GM23338 (cell line): ENCODE results near the gene NWD2. TPM values are rescaled to one million over a fixed set of nuclear protein-coding genes. Genes with fewer than 3 reads are reported as not detected.

Experiments
- ATAC-seq: fragments of 200-7000 bp; cut with Tn5 transposase; 3 replicates; pipeline ENCODE4 v1.9.1; 2020
- DNase-seq: peaks from one replicate; pipeline ENCODE4 v3.0.0-alpha.2; 2015; ENCODE audit warnings: low spot score
- H2AFZ ChIP-seq: fragments of 200-600 bp; sonication (generic); 2 replicates; pipeline ENCODE4 v1.8.0; 2016; ENCODE audit warnings: antibody characterized with exemption, mild to moderate bottlenecking, moderate library complexity
- H3F3A ChIP-seq: fragments of 200-600 bp; sonication (generic); replicated peaks from 2 replicates; pipeline ENCODE4 v1.8.0; 2017; ENCODE audit warnings: antibody characterized with exemption, mixed run types, low read depth
- H3K27ac ChIP-seq: fragments of 200-600 bp; sonication (generic); 2 replicates; pipeline ENCODE4 v1.6.1; 2016; ENCODE audit warnings: low read depth
- H3K27me3 ChIP-seq: fragments of 200-600 bp; sonication (generic); 2 replicates; pipeline ENCODE4 v1.8.0; 2016; ENCODE audit warnings: mild to moderate bottlenecking, mixed run types, moderate library complexity; ENCODE audit not compliant: insufficient read depth
- H3K36me3 ChIP-seq: fragments of 200-600 bp; sonication (generic); 2 replicates; pipeline ENCODE4 v1.8.0; 2016; ENCODE audit warnings: mild to moderate bottlenecking; ENCODE audit not compliant: insufficient read depth
- H3K4me1 ChIP-seq: fragments of 200-600 bp; sonication (generic); 2 replicates; pipeline ENCODE4 v1.8.0; 2016; ENCODE audit warnings: mild to moderate bottlenecking, moderate library complexity; ENCODE audit not compliant: insufficient read depth
- H3K4me2 ChIP-seq: fragments of 200-600 bp; sonication (generic); 2 replicates; pipeline ENCODE4 v1.7.1; 2017; ENCODE audit warnings: mixed run types
- H3K4me3 ChIP-seq: fragments of 200-600 bp; sonication (generic); 2 replicates; pipeline ENCODE4 v1.6.1; 2016; ENCODE audit warnings: mixed run types
- H3K79me2 ChIP-seq: fragments of 200-600 bp; sonication (generic); replicated peaks from 2 replicates; pipeline ENCODE4 v1.8.0; 2017; ENCODE audit warnings: mild to moderate bottlenecking; ENCODE audit not compliant: insufficient read depth
- H3K9me2 ChIP-seq: fragments of 200-600 bp; sonication (generic); 2 replicates; pipeline ENCODE4 v1.8.0; 2017; ENCODE audit not compliant: insufficient read depth
- H4K20me1 ChIP-seq: fragments of 200-600 bp; sonication (generic); replicated peaks from 2 replicates; pipeline ENCODE4 v1.8.0; 2017; ENCODE audit warnings: mild to moderate bottlenecking; ENCODE audit not compliant: insufficient read depth
- H3K27ac Mint-ChIP-seq: 2 replicates; pipeline ENCODE4 v1.8.0; 2020; ENCODE audit warnings: inconsistent platforms, mild to moderate bottlenecking, moderate library complexity, mixed read lengths
- H3K27me3 Mint-ChIP-seq: 3 replicates; pipeline ENCODE4 v1.8.0; 2022; ENCODE audit warnings: low read depth, mild to moderate bottlenecking, moderate library complexity, mixed read lengths, inconsistent platforms; ENCODE audit not compliant: insufficient read depth, poor library complexity
- H3K36me3 Mint-ChIP-seq: 3 replicates; pipeline ENCODE4 v1.8.0; 2021; ENCODE audit warnings: low read depth, mild to moderate bottlenecking, inconsistent platforms, moderate library complexity, mixed read lengths
- H3K4me1 Mint-ChIP-seq: 3 replicates; pipeline ENCODE4 v1.8.0; 2020; ENCODE audit warnings: mild to moderate bottlenecking, inconsistent platforms, mixed read lengths
- H3K4me3 Mint-ChIP-seq: 3 replicates; pipeline ENCODE4 v1.8.0; 2021; ENCODE audit warnings: moderate library complexity, mild to moderate bottlenecking, inconsistent platforms, mixed read lengths
- H3K9me3 Mint-ChIP-seq: 3 replicates; pipeline ENCODE4 v1.8.0; 2020; ENCODE audit warnings: moderate library complexity, mild to moderate bottlenecking, inconsistent platforms, mixed read lengths
- EZH2 ChIP-seq: fragments of 200-600 bp; sonication (generic); IDR thresholded peaks from one replicate; pipeline ENCODE4 v1.8.0; 2017; ENCODE audit warnings: antibody characterized with exemption, mild to moderate bottlenecking, low read depth; ENCODE audit not compliant: unreplicated experiment
- EZH2phosphoT487 ChIP-seq: fragments of 200-600 bp; sonication (generic); IDR thresholded peaks from one replicate; pipeline ENCODE4 v1.8.1; 2018; ENCODE audit warnings: antibody characterized with exemption; ENCODE audit not compliant: unreplicated experiment
- JUNB ChIP-seq: IDR thresholded peaks from one replicate; pipeline ENCODE4 v1.6.1; 2016; ENCODE audit warnings: antibody characterized with exemption; ENCODE audit not compliant: unreplicated experiment
- NANOG ChIP-seq: IDR thresholded peaks from 2 replicates; pipeline ENCODE4 v1.6.1; 2016; ENCODE audit warnings: antibody characterized with exemption, borderline replicate concordance
- POLR2AphosphoS5 ChIP-seq: IDR thresholded peaks from 2 replicates; pipeline ENCODE4 v1.6.1; 2016; ENCODE audit warnings: antibody characterized with exemption, low read depth
- REST ChIP-seq: IDR thresholded peaks from one replicate; pipeline ENCODE4 v1.6.1; 2018; ENCODE audit warnings: antibody characterized with exemption; ENCODE audit not compliant: unreplicated experiment
- STAT1 ChIP-seq: IDR thresholded peaks from one replicate; pipeline ENCODE4 v1.6.1; 2016; ENCODE audit warnings: antibody characterized with exemption; ENCODE audit not compliant: unreplicated experiment
- ZNF114 ChIP-seq: fragments of 250-450 bp; sonication (Bioruptor Pico); IDR thresholded peaks from 2 replicates; pipeline ENCODE4 v1.5.0; 2020; ENCODE audit warnings: mild to moderate bottlenecking, moderate library complexity
- ZNF331 ChIP-seq: fragments of 250-450 bp; sonication (Bioruptor Pico); IDR thresholded peaks from 2 replicates; pipeline ENCODE4 v1.5.0; 2020; ENCODE audit warnings: low read depth, mild to moderate bottlenecking, moderate library complexity
- polyA plus RNA-seq: library from polyadenylated mRNA; unstranded; fragments of >200 nt; fragmentation: Nextera tagmentation; extraction: Ambion mirVana; gene quantifications from 2 replicates; pipeline ENCODE4 v1.2.1, GENCODE V29; 2016
- total RNA-seq: library from RNA; depleted of rRNA; stranded (reverse); fragments of >200 nt; shearing (Covaris generic); gene quantifications from 2 replicates; pipeline ENCODE4 v1.2.3, GENCODE V29; 2014
- TF ChIP-seq, protein P1 (sequence below): IDR thresholded peaks from 2 replicates; pipeline ENCODE4 v1.6.1; 2016; ENCODE audit warnings: antibody characterized with exemption
- TF ChIP-seq, protein P2 (sequence below), 2 experiments: fragments of 200-600 bp in 1 of 2; sonication (generic) in 1 of 2; conservative IDR thresholded peaks; 2 replicates each; pipeline versions ENCODE4 v1.5.1 to v1.6.1; 2016 to 2017; ENCODE audit warnings: antibody characterized with exemption in 2 of 2, low read depth in 2 of 2, mild to moderate bottlenecking in 2 of 2, moderate library complexity in 1 of 2

The NWD2 gene
- total and polyA plus RNA-seq, 2 experiments from 2014 or later: 0.07 TPM; not detected in 1

DNA sequence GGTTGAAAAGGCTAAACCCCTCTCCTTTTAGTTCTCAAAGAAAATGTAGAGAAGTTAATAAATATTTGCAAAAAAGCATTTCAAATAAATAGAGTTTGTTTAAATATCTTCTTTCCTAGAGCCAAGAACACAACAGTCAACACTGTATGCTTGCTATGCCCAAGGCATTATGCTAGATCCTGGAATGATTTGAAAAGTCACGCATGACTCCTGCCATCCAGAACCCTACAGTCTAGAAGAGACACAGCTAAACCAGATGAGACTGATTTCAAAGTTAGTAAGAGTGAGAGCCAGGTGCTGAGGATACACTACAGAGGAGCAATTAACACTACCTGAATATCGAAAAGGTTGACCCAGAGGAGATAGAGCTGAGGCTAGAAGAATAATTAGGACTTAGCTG lies 205.8 kb downstream of the NWD2 start (continued):
- TF ChIP-seq, protein P1, sequence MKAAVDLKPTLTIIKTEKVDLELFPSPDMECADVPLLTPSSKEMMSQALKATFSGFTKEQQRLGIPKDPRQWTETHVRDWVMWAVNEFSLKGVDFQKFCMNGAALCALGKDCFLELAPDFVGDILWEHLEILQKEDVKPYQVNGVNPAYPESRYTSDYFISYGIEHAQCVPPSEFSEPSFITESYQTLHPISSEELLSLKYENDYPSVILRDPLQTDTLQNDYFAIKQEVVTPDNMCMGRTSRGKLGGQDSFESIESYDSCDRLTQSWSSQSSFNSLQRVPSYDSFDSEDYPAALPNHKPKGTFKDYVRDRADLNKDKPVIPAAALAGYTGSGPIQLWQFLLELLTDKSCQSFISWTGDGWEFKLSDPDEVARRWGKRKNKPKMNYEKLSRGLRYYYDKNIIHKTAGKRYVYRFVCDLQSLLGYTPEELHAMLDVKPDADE: no peak

- no peak for DNase-seq
- no peak overlapping the region for H3K4me3 Mint-ChIP-seq
- H3K4me3 ChIP-seq: no peak overlapping the region
- H3K27ac Mint-ChIP-seq: no peak overlapping the region
- peaks cover 22% of the 10 kb centered on the region for H3K27me3 ChIP-seq
- H3K27me3 Mint-ChIP-seq: peaks cover 11% of the 10 kb centered on the region
- ATAC-seq: no peak
- H3K79me2 ChIP-seq: no peaks in the 10 kb centered on the region
- H3K9me2 ChIP-seq: no peaks in the 10 kb centered on the region
- H4K20me1 ChIP-seq: no peaks in the 10 kb centered on the region
- no peaks in the 10 kb centered on the region for H3K36me3 Mint-ChIP-seq
- peaks cover 18% of the 10 kb centered on the region for H3K4me1 ChIP-seq
- H3K36me3 ChIP-seq: no peaks in the 10 kb centered on the region
- no peak overlapping the region for H2AFZ ChIP-seq
- no peak overlapping the region for H3K27ac ChIP-seq
- no peaks in the 10 kb centered on the region for H3F3A ChIP-seq
- TF ChIP-seq, protein P2, sequence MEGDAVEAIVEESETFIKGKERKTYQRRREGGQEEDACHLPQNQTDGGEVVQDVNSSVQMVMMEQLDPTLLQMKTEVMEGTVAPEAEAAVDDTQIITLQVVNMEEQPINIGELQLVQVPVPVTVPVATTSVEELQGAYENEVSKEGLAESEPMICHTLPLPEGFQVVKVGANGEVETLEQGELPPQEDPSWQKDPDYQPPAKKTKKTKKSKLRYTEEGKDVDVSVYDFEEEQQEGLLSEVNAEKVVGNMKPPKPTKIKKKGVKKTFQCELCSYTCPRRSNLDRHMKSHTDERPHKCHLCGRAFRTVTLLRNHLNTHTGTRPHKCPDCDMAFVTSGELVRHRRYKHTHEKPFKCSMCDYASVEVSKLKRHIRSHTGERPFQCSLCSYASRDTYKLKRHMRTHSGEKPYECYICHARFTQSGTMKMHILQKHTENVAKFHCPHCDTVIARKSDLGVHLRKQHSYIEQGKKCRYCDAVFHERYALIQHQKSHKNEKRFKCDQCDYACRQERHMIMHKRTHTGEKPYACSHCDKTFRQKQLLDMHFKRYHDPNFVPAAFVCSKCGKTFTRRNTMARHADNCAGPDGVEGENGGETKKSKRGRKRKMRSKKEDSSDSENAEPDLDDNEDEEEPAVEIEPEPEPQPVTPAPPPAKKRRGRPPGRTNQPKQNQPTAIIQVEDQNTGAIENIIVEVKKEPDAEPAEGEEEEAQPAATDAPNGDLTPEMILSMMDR (conservative IDR thresholded peaks at IDR 0.05; ENCODE audit: low read depth in 2 of 2): no peak
- TF ChIP-seq ZNF114 (no peak), JUNB (no peak), REST (no peak), ZNF331 (CRISPR knock-in tag) (no peak), EZH2phosphoT487 (no peak), STAT1 (no peak), EZH2 (no peak), NANOG (no peak), POLR2AphosphoS5 (no peak)
- peaks cover 16% of the 10 kb centered on the region for H3K4me1 Mint-ChIP-seq
- no peak overlapping the region for H3K4me2 ChIP-seq
- H3K9me3 Mint-ChIP-seq: no peaks in the 10 kb centered on the region
These were observed 206.4 kb downstream of the NWD2 start for GRCh38 chr4:37450911-37451310.
